Gastrocnemius medialis (tissue), 4 donors: ENCODE data around the gene SUDS3.

Source experiments
- CTCF ChIP-seq, 5 experiments: fragments of 450-650 bp in 3 of 5; fragments of 200-600 bp in 2 of 5; sonication (generic) in 2 of 5; IDR thresholded peaks in 4 of 5; conservative IDR thresholded peaks in 1 of 5; 1 replicate in 4 of 5; 2 replicates in 1 of 5; pipeline ENCODE4 v1.5.1; 2016 to 2019; ENCODE audit warnings: antibody characterized with exemption in 5 of 5, mild to moderate bottlenecking in 3 of 5, moderate library complexity in 3 of 5
- POLR2A ChIP-seq, 2 donors: fragments of 450-650 bp; IDR thresholded peaks; one replicate each; pipeline ENCODE4 v1.6.1; 2017; ENCODE audit warnings: antibody characterized with exemption in 2 of 2, mild to moderate bottlenecking in 2 of 2, moderate library complexity in 2 of 2

DNA sequence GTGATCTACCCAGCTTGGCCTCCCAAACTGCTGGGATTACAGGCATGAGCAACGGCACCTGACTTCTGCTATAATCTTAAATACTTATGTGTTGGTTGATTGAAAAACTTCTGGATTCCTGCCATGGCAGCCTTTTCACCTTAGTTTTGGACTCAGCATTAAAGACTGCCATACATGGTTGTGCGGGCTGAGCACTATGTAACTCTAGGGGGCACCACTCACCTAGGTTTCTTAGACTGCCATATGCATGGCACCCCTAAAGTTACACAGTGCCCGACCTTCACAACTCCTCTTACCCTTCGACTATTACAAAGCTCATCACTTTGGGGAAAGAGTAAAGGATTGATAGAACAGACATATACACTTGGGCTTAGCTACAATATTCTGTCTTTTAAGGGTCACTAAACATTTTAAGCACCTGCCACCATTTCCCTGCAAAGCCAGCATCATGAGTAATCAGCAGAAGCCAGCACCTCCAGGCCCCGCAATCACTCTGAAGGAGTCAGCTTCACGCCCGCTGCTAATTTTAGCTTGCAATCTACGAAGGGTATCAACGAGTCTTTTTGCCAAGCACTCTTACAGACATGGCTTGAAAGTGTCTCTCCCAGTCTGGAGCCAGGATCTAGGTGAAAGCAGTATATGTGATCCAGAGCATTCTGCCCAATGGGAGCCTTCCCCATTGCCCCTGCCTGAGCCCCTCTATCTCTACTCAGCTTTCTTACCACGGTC is 59.8 kb downstream of the SUDS3 start:
- TF ChIP-seq POLR2A (IDR thresholded peaks at IDR 0.05) (no peak), CTCF (IDR thresholded peaks at IDR 0.05 in 4 of 5, conservative IDR thresholded peaks at IDR 0.05 in 1 of 5) (peak; percentile 17 to 53 (median 42))
